ENCODE data around the gene FANCL. TPM values are rescaled to one million over a fixed set of nuclear protein-coding genes. Genes with fewer than 3 reads are reported as not detected.

FANCL gene
- total RNA-seq, 1 experiment from 2014 or later: 95.8 TPM

GRCh38 chr2:58135861-58136260 is 105.3 kb downstream of the FANCL start:
- Histone ChIP-seq H3K79me2 (ENCODE audit: low read length) (0 out of 2 replicates have a peak, but pooled peaks cover 2% of the 10 kb centered on the region), H2AFZ (ENCODE audit: low read length) (no peak overlapping the region)

GRCh38 chr2:58133395-58133794 is 107.7 kb downstream of the FANCL start:
- H3K9me3 ChIP-seq (ENCODE audit: low read length): no peaks in the 10 kb centered on the region
- no peak for DNase-seq
- H2AFZ ChIP-seq (ENCODE audit: low read length): no peak overlapping the region
- no peak overlapping the region for H3K4me2 ChIP-seq (ENCODE audit: low read depth, low read length, poor library complexity, severe bottlenecking)
- H3K27me3 ChIP-seq (ENCODE audit: low read length): no peaks in the 10 kb centered on the region
- no peaks in the 10 kb centered on the region for H3K4me1 ChIP-seq (ENCODE audit: low read length)
- no peaks in the 10 kb centered on the region for H3K9me2 ChIP-seq (replicated peaks; ENCODE audit: insufficient read depth, low read length)
- no peak overlapping the region for H3K4me3 ChIP-seq (ENCODE audit: low read length)
- H3K9ac ChIP-seq (ENCODE audit: low read length): no peak overlapping the region
- 0 out of 2 replicates have a peak, but pooled peaks cover 2% of the 10 kb centered on the region for H3K79me2 ChIP-seq (ENCODE audit: low read length)
- peaks cover 22% of the 10 kb centered on the region; the same call in 1 of the 2 replicates for H3K36me3 ChIP-seq (ENCODE audit: insufficient read depth, low read length)
- H3K27ac ChIP-seq (ENCODE audit: low read length): no peak overlapping the region
- no peaks in the 10 kb centered on the region for H4K20me1 ChIP-seq (ENCODE audit: insufficient read depth, low read depth, low read length)

More at GRCh38 chr2:58135861-58136260, 105.3 kb downstream of the FANCL start:
- peaks cover 35% of the 10 kb centered on the region; the same call in 1 of the 2 replicates for H3K36me3 ChIP-seq (ENCODE audit: insufficient read depth, low read length)
- H3K27me3 ChIP-seq (ENCODE audit: low read length): no peaks in the 10 kb centered on the region
- H3K9ac ChIP-seq (ENCODE audit: low read length): no peak overlapping the region
- no peak for DNase-seq
- H3K9me3 ChIP-seq (ENCODE audit: low read length): no peaks in the 10 kb centered on the region
- no peak overlapping the region for H3K27ac ChIP-seq (ENCODE audit: low read length)
- H3K9me2 ChIP-seq (replicated peaks; ENCODE audit: insufficient read depth, low read length): no peaks in the 10 kb centered on the region
- H4K20me1 ChIP-seq (ENCODE audit: insufficient read depth, low read depth, low read length): no peaks in the 10 kb centered on the region
- H3K4me2 ChIP-seq (ENCODE audit: low read depth, low read length, poor library complexity, severe bottlenecking): no peak overlapping the region
- H3K4me1 ChIP-seq (ENCODE audit: low read length): no peaks in the 10 kb centered on the region
- H3K4me3 ChIP-seq (ENCODE audit: low read length): no peak overlapping the region

- Histone ChIP-seq H2AFZ (ENCODE audit: low read length) (no peak overlapping the region), H3K4me1 (ENCODE audit: low read length) (no peaks in the 10 kb centered on the region)
- DNase-seq: no peak
These were observed 109.7 kb downstream of the FANCL start for GRCh38 chr2:58131191-58132011.

GRCh38 chr2:58130238-58130637 is 110.9 kb downstream of the FANCL start:
- no peaks in the 10 kb centered on the region; the same call in 1 of the 2 replicates for H3K9me2 ChIP-seq (replicated peaks; ENCODE audit: insufficient read depth, low read length)
- no peak overlapping the region for H2AFZ ChIP-seq (ENCODE audit: low read length)
- DNase-seq: no peak
- H3K9ac ChIP-seq (ENCODE audit: low read length): no peak overlapping the region
- no peaks in the 10 kb centered on the region for H3K4me1 ChIP-seq (ENCODE audit: low read length)
- H3K9me3 ChIP-seq (ENCODE audit: low read length): no peaks in the 10 kb centered on the region
- no peak overlapping the region for H3K4me3 ChIP-seq (ENCODE audit: low read length)
- no peaks in the 10 kb centered on the region for H3K27me3 ChIP-seq (ENCODE audit: low read length)
- no peak overlapping the region for H3K4me2 ChIP-seq (ENCODE audit: low read depth, low read length, poor library complexity, severe bottlenecking)
- H3K79me2 ChIP-seq (ENCODE audit: low read length): 0 out of 2 replicates have a peak, but pooled peaks cover 2% of the 10 kb centered on the region
- no peaks in the 10 kb centered on the region for H4K20me1 ChIP-seq (ENCODE audit: insufficient read depth, low read depth, low read length)
- no peak overlapping the region for H3K27ac ChIP-seq (ENCODE audit: low read length)
- peaks cover 10% of the 10 kb centered on the region; the same call in 1 of the 2 replicates for H3K36me3 ChIP-seq (ENCODE audit: insufficient read depth, low read length)

More at GRCh38 chr2:58131191-58132011, 109.7 kb downstream of the FANCL start:
- H3K9me3 ChIP-seq (ENCODE audit: low read length): no peaks in the 10 kb centered on the region
- no peak overlapping the region for H3K9ac ChIP-seq (ENCODE audit: low read length)
- 0 out of 2 replicates have a peak, but pooled peaks cover 2% of the 10 kb centered on the region for H3K79me2 ChIP-seq (ENCODE audit: low read length)
- no peaks in the 10 kb centered on the region for H3K27me3 ChIP-seq (ENCODE audit: low read length)
- H3K27ac ChIP-seq (ENCODE audit: low read length): no peak overlapping the region
- H3K36me3 ChIP-seq (ENCODE audit: insufficient read depth, low read length): peaks cover 20% of the 10 kb centered on the region; the same call in 1 of the 2 replicates
- no peak overlapping the region for H3K4me3 ChIP-seq (ENCODE audit: low read length)
- H3K4me2 ChIP-seq (ENCODE audit: low read depth, low read length, poor library complexity, severe bottlenecking): no peak overlapping the region
- no peaks in the 10 kb centered on the region for H4K20me1 ChIP-seq (ENCODE audit: insufficient read depth, low read depth, low read length)
- no peaks in the 10 kb centered on the region for H3K9me2 ChIP-seq (replicated peaks; ENCODE audit: insufficient read depth, low read length)

GRCh38 chr2:58127111-58127510 is 114.0 kb downstream of the FANCL start:
- Histone ChIP-seq H3K4me1 (ENCODE audit: low read length) (no peaks in the 10 kb centered on the region), H3K4me3 (ENCODE audit: low read length) (no peak overlapping the region), H3K9ac (ENCODE audit: low read length) (no peak overlapping the region), H3K9me3 (ENCODE audit: low read length) (no peaks in the 10 kb centered on the region), H3K9me2 (replicated peaks; ENCODE audit: insufficient read depth, low read length) (no peaks in the 10 kb centered on the region; the same call in 1 of the 2 replicates), H3K79me2 (ENCODE audit: low read length) (no peaks in the 10 kb centered on the region), H3K36me3 (ENCODE audit: insufficient read depth, low read length) (peaks cover 10% of the 10 kb centered on the region; the same call in 1 of the 2 replicates), H3K27ac (ENCODE audit: low read length) (no peak overlapping the region), H2AFZ (ENCODE audit: low read length) (no peak overlapping the region), H3K4me2 (ENCODE audit: low read depth, low read length, poor library complexity, severe bottlenecking) (no peak overlapping the region), H4K20me1 (ENCODE audit: insufficient read depth, low read depth, low read length) (no peaks in the 10 kb centered on the region), H3K27me3 (ENCODE audit: low read length) (no peaks in the 10 kb centered on the region)
- no peak for DNase-seq

- no peak overlapping the region for H3K4me2 ChIP-seq (ENCODE audit: low read depth, low read length, poor library complexity, severe bottlenecking)
- peaks cover 5% of the 10 kb centered on the region; the same call in 1 of the 2 replicates for H3K79me2 ChIP-seq (ENCODE audit: low read length)
- no peak for DNase-seq
- no peak overlapping the region for H3K9ac ChIP-seq (ENCODE audit: low read length)
- H4K20me1 ChIP-seq (ENCODE audit: insufficient read depth, low read depth, low read length): no peaks in the 10 kb centered on the region
- no peaks in the 10 kb centered on the region for H3K9me3 ChIP-seq (ENCODE audit: low read length)
- H3K36me3 ChIP-seq (ENCODE audit: insufficient read depth, low read length): peaks cover 7% of the 10 kb centered on the region; the same call in 1 of the 2 replicates
- H3K27ac ChIP-seq (ENCODE audit: low read length): no peak overlapping the region
- no peaks in the 10 kb centered on the region for H3K27me3 ChIP-seq (ENCODE audit: low read length)
- no peak overlapping the region for H3K4me3 ChIP-seq (ENCODE audit: low read length)
- H3K9me2 ChIP-seq (replicated peaks; ENCODE audit: insufficient read depth, low read length): no peaks in the 10 kb centered on the region; the same call in 1 of the 2 replicates
- H2AFZ ChIP-seq (ENCODE audit: low read length): no peak overlapping the region
- no peaks in the 10 kb centered on the region for H3K4me1 ChIP-seq (ENCODE audit: low read length)
These were observed 118.6 kb downstream of the FANCL start for GRCh38 chr2:58122540-58122939.

- H2AFZ ChIP-seq (ENCODE audit: low read length): no peak overlapping the region
- no peak for DNase-seq
- H3K27ac ChIP-seq (ENCODE audit: low read length): no peak overlapping the region
These were observed 119.1 kb downstream of the FANCL start for GRCh38 chr2:58122040-58122439.

GRCh38 chr2:58120626-58121229 is 120.4 kb downstream of the FANCL start:
- Histone ChIP-seq H3K9me2 (replicated peaks; ENCODE audit: insufficient read depth, low read length) (no peaks in the 10 kb centered on the region; the same call in 1 of the 2 replicates), H3K4me1 (ENCODE audit: low read length) (no peaks in the 10 kb centered on the region), H2AFZ (ENCODE audit: low read length) (no peak overlapping the region), H3K27me3 (ENCODE audit: low read length) (no peaks in the 10 kb centered on the region), H3K4me3 (ENCODE audit: low read length) (no peak overlapping the region), H3K9me3 (ENCODE audit: low read length) (no peaks in the 10 kb centered on the region), H3K27ac (ENCODE audit: low read length) (no peak overlapping the region), H3K9ac (ENCODE audit: low read length) (no peak overlapping the region), H3K79me2 (ENCODE audit: low read length) (peaks cover 5% of the 10 kb centered on the region; the same call in 1 of the 2 replicates), H4K20me1 (ENCODE audit: insufficient read depth, low read depth, low read length) (no peaks in the 10 kb centered on the region), H3K4me2 (ENCODE audit: low read depth, low read length, poor library complexity, severe bottlenecking) (no peak overlapping the region), H3K36me3 (ENCODE audit: insufficient read depth, low read length) (peaks cover 7% of the 10 kb centered on the region; the same call in 1 of the 2 replicates)
- no peak for DNase-seq

More at GRCh38 chr2:58122040-58122439, 119.1 kb downstream of the FANCL start:
- Histone ChIP-seq H3K27me3 (ENCODE audit: low read length) (no peaks in the 10 kb centered on the region), H3K9ac (ENCODE audit: low read length) (no peak overlapping the region), H3K36me3 (ENCODE audit: insufficient read depth, low read length) (peaks cover 7% of the 10 kb centered on the region; the same call in 1 of the 2 replicates), H3K4me2 (ENCODE audit: low read depth, low read length, poor library complexity, severe bottlenecking) (no peak overlapping the region), H3K4me3 (ENCODE audit: low read length) (no peak overlapping the region), H4K20me1 (ENCODE audit: insufficient read depth, low read depth, low read length) (no peaks in the 10 kb centered on the region), H3K79me2 (ENCODE audit: low read length) (peaks cover 5% of the 10 kb centered on the region; the same call in 1 of the 2 replicates), H3K9me3 (ENCODE audit: low read length) (no peaks in the 10 kb centered on the region), H3K9me2 (replicated peaks; ENCODE audit: insufficient read depth, low read length) (no peaks in the 10 kb centered on the region; the same call in 1 of the 2 replicates), H3K4me1 (ENCODE audit: low read length) (no peaks in the 10 kb centered on the region)
